HG03558 (cell line): ENCODE measurements around the gene FAHD1.
"Not testable (repeated sequence)": the region's sequence is repeated elsewhere in the genome, so short reads cannot be mapped to it uniquely, and the experiment has no call there.

Source experiments
- ATAC-seq: cut with Tn5 transposase; IDR thresholded peaks from one replicate; pipeline ENCODE4 v1.9.1; 2021; ENCODE audit warnings: moderate number of reproducible peaks; ENCODE audit not compliant: unreplicated experiment; ENCODE audit errors: extremely low read depth

The FAHD1 gene

DNA sequence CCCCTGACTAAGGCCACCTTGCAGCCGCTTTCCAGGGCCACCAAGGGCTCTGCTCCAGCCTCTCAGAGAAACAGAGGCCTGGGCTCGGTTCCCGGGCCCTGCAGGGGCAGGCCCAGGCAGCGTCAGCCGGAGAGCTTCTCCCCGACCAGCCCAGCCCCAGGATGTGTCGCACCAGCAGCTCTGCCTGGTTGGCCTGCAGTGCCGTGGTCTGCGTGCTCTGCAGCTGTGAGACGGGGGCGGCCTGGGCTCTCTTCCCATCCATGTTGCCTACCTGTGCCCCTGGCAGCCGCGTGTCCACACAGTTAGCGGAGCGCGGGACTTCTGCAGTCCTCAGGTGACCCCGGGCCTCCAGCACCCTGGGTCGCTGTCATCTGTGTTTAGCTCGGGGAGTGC is 38.3 kb upstream of the FAHD1 start:
- ATAC-seq: no peak

DNA sequence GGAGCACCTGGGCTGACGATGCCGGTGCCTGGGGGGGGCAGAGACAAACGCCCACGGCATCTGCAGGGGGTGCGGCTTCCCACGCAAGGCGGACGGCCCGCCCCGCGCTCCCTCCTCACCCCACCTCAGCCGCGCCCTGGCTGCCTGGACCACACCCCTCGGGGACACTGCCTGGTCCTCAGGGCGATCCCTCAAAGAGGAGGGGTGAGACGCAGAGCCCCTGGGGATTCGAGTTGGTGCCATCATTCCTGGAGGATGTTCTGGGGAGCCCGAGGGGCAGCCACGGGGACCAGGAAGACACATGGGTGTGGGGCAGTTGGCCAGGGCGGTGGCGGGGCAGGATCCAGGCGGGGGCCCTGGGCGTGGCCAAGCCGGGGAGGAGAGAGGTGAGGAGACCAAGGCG is 37.4 kb upstream of the FAHD1 start:
- no peak for ATAC-seq

DNA sequence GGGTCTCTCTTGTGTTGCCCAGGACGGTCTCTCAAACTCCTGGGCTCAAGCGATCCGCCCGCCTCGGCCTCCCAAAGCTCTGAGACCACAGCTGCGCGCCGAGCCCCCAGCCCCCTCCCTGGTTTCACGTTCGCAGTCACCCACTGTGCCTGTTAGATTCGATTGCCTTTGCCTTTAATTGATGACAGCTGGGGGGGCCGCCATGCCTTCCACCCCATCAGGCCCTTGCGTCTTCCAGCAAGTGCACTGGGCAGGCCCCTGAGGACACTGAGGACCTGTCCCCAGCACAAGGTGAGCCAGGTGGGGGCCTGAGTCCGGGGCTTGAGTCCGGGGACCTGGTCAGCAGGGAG is 36.8 kb upstream of the FAHD1 start:
- ATAC-seq: no peak

DNA sequence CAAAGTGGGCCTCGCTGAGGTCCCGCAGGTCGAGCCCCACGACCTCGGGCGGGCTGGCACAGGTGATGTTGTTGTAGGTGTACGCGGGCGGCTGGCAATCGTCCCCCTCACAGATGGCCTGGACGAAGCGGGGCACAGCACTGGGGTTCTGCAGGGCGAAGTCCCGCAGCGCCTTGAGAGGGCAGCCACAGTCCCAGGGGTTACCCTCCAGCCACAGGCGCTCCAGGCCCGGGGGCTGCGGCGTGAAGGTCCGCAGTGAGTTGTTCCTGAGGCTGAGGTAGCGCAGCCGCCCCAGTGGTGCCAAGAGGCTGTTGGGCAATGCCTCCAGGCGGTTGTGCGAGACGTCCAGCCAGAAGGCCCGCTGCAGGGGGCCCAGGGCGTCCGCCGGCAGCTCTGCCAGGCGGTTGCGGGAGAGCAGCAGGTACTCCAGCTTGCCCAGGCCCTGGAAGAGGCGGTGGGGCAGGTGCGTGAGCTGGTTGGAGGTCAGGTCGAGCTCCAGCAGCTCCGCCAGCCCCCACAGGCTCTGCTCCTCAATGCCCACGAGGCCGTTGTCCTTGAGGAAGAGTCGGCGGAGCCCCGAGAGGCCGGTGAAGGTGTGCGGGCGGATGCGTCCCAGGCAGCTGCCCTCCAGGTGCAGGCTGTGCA is 36.3 kb upstream of the FAHD1 start:
- no peak for ATAC-seq

DNA sequence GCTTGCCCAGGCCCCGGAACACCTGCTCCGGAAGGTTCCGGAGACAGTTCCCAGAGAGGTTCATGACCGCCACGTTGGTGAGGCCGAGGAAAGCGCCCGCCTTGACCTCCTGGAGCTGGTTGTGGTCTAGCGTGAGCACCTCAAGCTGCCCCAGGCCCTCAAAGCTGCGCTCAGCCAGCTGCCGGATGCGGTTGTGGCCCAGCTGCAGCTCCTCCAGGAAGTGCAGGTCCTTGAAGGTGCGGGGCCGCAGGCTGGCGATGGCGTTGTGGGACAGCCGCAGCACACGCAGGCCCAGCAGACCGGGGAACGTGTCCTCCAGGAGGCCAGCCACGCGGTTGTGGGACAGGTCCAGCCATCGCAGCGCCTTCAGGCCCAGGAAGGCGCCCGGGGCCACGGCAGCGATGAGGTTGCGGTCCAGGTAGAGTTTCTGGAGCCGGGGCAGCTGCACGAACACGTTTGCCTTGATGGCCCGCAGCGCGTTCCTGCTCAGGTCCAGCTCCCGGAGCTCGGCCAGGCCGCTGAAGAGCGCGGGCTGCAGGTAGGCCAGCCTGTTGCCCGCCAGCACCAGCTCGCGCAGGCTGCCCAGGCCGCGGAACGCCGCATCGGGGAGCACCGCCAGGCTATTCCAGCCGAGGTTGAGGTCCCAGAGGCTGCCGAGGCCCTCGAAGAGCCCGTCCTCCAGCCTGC is 35.6 kb upstream of the FAHD1 start:
- no peak for ATAC-seq

DNA sequence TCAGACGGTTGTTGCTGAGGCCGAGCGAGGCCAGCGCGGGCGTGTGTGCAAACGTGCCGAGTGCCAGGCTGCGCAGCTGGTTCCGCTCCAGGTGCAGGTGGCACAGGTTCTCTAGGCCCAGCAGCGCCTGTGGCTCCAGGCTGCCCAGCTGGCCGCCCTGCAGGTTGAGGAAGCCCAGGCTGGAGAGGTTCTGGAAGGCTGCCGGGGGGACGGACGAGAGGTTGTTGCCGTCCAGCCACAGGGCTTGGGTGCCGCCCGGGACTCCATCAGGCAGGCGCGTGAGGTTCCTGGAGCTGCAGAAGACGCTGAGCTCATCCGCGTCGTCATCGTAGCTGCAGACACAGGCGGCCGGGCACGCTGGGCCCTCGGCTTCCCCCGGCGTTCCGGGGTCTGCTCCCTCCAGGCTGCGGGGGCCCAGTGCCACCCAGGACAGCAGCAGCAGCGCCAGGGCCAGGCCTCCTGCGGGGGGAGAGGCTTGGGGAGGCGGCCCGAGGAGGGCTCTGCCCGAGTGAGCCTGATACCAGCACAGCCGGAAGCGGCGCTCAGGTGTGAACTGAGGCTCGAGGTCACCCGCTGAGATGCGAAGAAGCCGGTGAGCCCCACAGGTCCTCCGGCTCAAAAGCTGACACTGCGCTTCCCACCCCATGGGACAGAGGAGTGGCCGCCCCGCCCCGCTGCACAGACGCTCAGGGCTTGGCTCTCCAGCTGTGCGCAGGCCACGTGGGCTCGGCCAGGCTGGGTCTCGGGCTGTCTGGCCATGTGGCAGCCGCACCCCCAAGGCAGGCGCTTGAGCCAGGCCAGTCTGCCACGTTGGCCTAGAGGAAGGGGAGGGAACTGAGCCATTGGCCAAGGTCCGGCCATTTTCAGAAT is 34.8 kb upstream of the FAHD1 start:
- no peak for ATAC-seq

DNA sequence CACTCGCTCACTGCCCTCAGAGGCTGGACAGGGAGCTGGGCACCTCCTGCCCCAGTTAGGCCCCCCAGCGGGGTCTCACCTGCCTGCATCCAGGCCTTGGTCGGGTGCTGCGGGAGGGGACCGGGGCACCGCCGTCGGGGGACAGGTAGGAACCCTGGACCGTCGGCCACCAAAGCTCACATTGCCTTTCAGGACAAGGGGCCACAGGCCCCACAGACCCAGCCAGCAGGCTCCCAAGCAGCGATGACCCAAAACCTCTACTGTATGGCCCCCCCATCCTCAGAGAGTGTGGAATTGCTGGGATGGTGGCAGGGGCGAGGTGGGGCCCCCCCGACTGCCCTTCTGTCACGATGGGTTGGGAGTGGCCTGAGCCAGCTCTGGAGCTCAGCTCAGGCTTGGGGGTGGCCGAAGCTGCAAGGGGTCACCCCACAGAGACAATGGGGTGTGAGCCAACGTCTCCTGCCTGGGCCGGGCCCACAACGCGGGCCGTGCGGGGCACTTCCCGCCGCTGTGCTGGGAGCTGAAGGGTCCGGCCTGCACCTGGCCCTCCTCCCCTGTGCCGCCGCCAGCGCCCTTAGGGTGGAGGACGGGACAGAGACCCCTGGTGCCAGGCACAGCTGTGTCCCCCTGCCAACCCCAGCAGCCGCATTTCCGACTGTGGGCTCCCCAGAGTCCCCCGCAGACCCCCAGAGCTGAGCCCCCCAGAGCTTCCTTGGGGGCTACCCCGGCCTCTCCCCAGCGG is 34.0 kb upstream of the FAHD1 start:
- ATAC-seq: no peak

DNA sequence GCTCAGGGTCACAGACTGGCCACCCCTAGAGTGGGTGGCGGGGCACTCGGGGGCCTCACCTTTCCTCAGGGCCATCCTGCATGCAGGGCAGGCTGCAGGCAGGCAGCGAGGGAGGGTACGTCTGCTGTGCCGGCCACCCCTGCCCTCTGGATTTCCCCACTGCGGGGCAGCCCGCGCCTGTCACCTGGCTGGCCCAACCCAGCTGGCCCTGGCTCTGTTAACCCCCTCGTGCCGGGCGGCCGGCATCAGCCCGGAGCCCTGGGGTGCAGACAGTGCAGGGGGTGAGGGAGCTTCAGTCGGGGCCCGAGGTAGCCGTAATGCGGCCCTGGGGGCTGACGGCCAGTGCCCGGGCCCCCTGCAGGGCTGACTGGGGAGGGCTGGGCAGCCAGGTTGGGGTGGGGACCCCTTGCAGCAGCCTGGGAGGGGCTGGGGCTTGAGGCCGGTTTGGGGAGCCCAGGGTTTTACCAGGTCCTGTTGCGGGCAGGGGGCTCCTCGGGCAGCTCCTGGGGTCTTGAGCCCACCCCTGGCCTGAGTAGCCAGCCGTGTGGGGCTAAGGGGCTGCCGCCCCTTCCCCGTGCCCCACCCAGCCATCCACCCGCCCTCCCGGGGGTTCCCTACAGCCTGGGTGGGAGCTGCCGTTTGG is 33.3 kb upstream of the FAHD1 start, which contains the start of gene IGFALS:
TSS of gene IGFALS (minus strand) at position 128 of the 643 bp plus-strand sequence. CDS start at position 75, 53 bp downstream.
- no peak for ATAC-seq

DNA sequence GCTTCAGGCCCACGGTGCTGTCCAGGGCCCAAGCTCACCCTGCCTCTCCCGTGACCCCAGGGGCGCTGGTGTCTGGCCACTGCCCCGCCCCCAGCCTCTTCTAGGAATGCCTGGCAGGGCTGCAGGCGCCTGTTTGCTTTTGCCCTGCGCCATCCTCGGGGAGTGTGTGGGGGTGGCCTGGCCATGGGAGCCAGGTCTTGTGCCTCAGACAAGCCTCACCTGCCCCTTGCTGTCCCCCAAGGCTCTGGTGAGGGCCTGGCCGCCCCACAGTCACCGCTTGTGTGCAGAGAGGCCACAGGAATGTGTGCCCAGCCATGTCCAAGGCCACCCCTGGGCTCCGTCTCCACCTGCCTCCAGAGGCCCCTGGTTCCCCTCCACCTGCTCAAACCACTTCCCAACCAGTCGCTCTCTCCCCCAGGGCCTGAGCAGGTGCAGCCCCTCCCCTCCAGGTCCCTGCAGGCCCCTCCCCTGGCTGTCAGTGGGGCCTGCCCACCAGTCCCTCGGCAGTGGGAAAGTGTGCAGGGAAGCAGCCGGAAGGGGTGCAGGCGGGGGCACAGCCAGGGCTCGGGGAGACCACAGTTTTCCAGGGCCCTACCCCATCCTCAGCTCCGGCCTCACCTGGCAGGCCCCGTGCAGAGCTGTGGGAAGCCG is 32.7 kb upstream of the FAHD1 start:
- ATAC-seq: no peak

DNA sequence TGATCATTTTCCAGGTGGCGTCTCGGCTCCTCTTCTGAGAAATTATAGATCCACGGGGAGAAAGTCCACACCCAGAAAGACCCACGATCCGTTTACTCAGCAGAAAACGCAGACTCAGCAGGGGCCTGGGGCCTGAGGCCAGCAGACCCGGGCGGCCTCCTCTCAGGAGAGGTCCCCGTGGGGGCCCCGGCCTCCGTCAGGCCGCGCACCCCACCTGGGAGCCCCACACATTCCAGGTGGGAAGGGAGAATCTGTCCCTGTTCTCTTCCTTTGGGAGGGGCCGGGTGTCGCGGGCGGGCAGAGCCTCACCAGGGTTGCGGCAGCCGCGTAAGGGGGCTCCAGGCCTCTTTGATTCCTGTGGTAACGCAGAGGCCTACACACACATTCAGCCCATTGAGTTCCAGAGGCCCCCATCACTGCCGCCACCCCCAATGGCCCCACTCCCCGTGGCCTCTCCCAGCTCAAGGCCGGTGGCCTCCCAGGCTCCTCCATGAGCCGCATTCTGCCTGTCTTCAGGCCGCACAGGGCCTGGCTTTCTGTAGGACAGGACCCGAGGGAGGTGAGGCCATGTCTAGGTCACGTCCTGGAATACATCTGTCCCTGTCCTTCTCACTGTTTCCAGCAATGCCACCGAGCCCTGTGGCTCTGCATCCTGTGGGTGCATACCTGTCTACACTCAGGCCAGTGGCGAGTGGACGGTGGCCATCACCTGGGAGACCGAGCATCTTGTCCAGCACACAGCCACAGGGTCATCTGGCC is 31.9 kb upstream of the FAHD1 start:
- ATAC-seq: no peak

DNA sequence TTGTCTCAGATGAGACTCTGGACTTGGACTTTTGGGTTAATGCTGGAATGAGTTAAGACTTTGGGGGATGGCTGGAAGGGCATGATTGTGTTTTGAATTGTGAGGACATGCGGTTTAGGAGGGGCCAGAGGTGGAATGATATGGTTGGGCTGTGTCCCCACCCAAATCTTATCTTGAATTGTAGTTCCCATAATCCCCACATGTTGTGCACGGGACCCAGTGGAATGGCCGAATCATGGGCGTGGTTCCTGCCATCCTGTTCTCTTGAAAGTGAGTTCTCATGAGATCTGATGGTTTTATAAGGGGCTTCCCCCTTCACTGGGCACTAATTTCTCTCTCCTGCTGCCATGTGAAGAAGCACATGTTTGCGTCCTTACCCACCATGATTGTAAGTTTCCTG is 27.7 kb upstream of the FAHD1 start:
- not testable (repeated sequence) for ATAC-seq

DNA sequence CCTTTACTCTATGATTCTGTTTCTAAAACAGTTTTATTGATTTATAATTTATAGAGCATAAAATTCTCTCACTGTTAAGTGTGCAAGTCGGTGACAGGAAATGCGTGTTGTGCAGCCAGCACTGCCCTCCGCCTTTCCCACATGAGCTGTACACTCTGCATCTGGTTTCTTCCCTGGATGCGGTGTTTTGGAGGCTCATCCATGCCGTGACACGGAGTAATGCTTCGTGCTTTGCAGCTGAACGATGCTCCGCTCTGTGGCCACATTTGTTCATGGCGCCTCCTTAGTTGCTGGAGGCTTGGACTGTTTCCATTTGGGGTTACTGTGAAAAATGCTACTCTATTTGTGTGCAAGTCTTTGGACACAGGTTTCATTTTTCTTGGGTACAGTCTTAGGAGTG is 26.3 kb upstream of the FAHD1 start:
- ATAC-seq: no peak

DNA sequence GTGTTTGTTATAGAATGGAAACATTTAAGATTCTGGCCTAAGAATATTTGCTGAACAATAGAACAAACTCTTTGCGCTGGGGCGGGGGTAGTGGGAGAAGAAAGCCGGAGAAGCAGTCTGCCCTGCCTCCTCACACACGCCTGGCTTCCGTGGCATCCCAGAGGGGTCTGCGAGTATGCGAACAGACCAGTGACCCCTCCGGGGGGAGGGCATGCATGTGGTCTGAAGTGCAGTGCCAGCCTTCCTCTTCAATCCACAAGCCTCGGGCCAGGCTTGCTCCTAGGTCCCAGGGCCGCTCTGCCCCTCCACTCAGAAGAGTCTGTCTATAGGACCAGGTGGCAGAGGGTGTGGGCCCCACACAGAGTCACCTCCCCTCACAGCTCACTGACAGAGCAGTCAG is 19.4 kb upstream of the FAHD1 start:
- no peak for ATAC-seq

DNA sequence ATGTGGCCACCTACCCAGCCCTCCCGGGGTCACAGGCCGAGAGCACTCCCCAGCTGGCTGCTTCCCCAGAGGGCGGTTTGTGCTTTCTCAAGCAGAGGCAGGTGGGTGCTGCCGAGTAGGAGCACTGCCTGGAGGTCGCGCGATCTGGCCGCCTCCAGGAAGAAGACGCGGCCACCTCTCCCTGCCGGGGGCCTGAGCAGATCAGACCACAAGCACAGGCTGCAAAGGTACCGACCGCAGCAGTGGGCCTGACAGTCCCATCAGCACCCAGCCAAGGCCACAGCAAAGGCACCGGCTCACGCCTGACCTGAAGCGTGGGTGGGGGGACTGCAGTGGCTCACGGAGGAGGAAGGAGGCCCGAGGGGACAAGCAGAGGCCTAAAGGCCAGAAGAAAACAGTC is 18.3 kb upstream of the FAHD1 start:
- ATAC-seq: no peak

DNA sequence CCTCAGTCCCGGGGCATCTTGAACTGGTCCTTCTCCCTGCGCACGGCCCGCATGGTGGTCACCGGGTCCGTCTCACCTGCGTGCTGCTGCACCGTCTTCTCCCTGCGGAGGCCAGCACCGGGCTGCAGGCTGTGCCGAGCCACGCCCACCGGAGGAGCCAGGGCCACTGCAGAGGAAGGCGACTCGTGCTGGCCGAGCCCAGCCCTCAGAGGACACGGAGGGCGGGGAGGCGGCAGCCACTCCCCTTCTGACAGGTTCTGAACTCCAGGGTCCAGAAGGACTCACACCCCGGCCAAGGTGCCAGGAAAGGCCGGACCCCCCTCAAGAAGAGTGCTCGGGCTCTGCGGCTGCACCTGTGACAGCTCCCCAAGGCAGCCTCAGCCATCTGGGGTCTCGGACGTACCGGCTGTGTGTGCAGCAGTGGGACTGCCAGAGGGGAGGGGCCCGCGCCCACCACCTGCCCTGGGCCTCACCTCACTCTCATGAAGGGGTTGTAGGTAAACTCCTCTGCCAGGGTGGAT is 17.7 kb upstream of the FAHD1 start:
- no peak for ATAC-seq

DNA sequence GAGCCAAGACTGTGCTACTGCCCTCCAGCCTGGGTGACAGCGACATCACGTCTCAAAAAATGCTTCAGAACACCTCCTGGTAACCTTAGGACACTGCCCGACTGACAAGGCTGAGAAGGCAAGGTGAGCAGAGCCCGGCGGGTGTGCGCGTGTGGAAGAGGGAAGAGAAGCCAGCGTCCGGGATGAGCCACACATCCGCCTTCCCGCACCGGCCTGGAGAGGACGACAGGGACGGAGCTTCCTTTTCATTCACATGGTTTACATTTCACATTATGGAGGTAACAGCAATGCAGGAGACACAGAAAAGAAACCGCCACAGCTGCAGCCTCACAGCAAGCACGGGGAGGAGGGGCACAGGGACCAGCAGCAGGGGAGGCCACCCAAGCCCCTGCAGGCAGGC is 16.9 kb upstream of the FAHD1 start:
- no peak for ATAC-seq

DNA sequence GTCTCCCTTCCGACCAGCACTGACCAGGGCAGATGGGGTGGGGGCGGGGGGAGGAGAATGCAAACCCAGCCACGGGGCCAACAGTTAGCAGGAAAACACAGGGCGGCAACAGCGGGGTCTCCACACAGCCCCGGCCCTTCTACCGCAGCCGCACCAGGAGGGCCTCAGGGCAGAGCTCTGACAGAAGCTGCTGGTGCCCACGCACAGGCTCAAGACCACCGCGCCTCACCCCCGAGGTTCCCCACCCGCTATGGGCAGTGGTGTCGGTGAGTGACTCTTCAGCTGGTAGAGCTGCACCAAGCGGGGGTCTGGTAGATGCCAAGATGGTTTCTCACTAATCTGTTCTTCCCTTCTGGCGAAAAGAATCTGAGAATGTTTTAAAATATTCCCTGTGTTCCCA is 16.5 kb upstream of the FAHD1 start:
- ATAC-seq: no peak

DNA sequence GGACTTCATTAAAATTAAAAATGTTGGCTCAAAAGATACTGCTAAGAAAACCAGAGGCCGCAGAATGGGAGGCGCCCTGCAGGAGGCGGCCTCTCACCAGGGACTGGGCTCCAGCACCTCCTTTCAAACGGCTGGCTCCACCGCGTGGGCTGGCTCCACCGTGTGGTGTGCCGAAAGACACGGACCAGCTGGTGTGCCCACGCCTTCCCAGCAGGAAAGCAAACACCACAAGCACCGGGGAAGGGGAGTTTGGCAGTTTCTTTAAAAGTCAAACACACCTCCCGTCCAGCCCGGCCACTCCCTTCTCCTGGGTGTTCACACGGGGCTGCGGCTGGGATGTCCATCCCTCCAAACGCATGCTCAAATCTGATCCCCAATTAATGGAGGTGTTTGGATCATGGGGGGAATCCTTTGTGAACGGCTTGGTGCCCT is 14.3 kb upstream of the FAHD1 start:
- ATAC-seq: no peak

DNA sequence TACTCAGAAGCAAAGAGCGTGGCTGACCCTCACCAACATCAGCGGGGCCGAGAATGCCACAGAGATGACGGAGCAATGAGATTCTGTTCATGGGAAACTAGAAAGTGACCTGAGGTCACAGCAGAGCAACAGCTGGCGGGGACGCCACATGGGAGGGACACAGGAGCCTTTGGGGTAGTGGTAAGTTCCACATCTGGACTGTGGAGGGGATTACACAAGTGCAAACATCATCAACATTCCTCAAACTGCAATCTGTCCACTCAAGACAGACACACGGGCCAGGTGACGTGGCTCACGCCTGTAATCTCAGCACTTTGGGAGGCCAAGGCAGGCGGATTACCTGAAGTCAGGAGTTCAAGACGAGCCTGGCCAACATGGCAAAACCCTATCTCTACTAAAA is 11.5 kb upstream of the FAHD1 start:
- ATAC-seq: no peak
